Neuronal stem cell (in vitro differentiated cells): Measurements from ENCODE around the gene ORAI2.
A peak's percentile ranks its signal among the peaks of the same experiment; 100 is the strongest.

ENCODE experiments used
- DNase-seq: peaks from one replicate; pipeline ENCODE4 v3.0.0-alpha.2; 2013; ENCODE audit warnings: low spot score
- H2AFZ ChIP-seq: one replicate; pipeline ENCODE4 v1.6.1; 2013; ENCODE audit warnings: mild to moderate bottlenecking, low read length, inconsistent platforms
- H2AK5ac ChIP-seq: 2 replicates; pipeline ENCODE4 v1.6.1; 2013; ENCODE audit warnings: low read depth, mild to moderate bottlenecking, inconsistent platforms, low read length, moderate library complexity, mixed read lengths
- H2BK120ac ChIP-seq: 2 replicates; pipeline ENCODE4 v1.6.1; 2013; ENCODE audit warnings: low read depth, mild to moderate bottlenecking, inconsistent platforms, low read length, moderate library complexity, mixed read lengths
- H2BK12ac ChIP-seq: one replicate; pipeline ENCODE4 v1.6.1; 2013; ENCODE audit warnings: low read length, inconsistent platforms
- H2BK15ac ChIP-seq: 2 replicates; pipeline ENCODE4 v1.6.1; 2013; ENCODE audit warnings: mild to moderate bottlenecking, low read length, inconsistent platforms, mixed read lengths
- H2BK5ac ChIP-seq: one replicate; pipeline ENCODE4 v1.6.1; 2013; ENCODE audit warnings: inconsistent platforms, mild to moderate bottlenecking, low read length, moderate library complexity
- H3K14ac ChIP-seq: one replicate; pipeline ENCODE4 v1.6.1; 2013; ENCODE audit warnings: low read length, inconsistent platforms
- H3K18ac ChIP-seq: 2 replicates; pipeline ENCODE4 v1.6.1; 2013; ENCODE audit warnings: low read length, inconsistent platforms
- H3K23ac ChIP-seq: 2 replicates; pipeline ENCODE4 v1.6.1; 2013; ENCODE audit warnings: low read depth, mild to moderate bottlenecking, mixed read lengths, low read length, inconsistent platforms; ENCODE audit not compliant: poor library complexity
- H3K27ac ChIP-seq: replicated peaks from 3 replicates; pipeline ENCODE4 v1.5.1; 2013; ENCODE audit warnings: low read length, inconsistent platforms
- H3K27me3 ChIP-seq, 3 experiments: 2 replicates each; pipeline ENCODE4 v1.6.1; 2013; ENCODE audit warnings: low read length in 3 of 3, mild to moderate bottlenecking in 2 of 3, inconsistent platforms in 1 of 3, low read depth in 1 of 3, mixed read lengths in 1 of 3, moderate library complexity in 1 of 3; ENCODE audit not compliant: control insufficient read depth in 3 of 3, insufficient read depth in 3 of 3
- H3K36me3 ChIP-seq, 2 donors: replicated peaks in 1 of 2; 2 replicates each; pipeline ENCODE4 v1.6.1; 2013; ENCODE audit warnings: low read length in 2 of 2; ENCODE audit not compliant: control insufficient read depth in 2 of 2, insufficient read depth in 2 of 2
- H3K4ac ChIP-seq: 2 replicates; pipeline ENCODE4 v1.6.1; 2013; ENCODE audit warnings: inconsistent platforms, mild to moderate bottlenecking, low read length, moderate library complexity
- H3K4me1 ChIP-seq, 2 donors: 1 replicate in 1 of 2; 2 replicates in 1 of 2; pipeline ENCODE4 v1.6.1; 2013; ENCODE audit warnings: low read length in 2 of 2, low read depth in 1 of 2; ENCODE audit not compliant: control insufficient read depth in 2 of 2, insufficient read depth in 1 of 2
- H3K4me2 ChIP-seq: one replicate; pipeline ENCODE4 v1.6.1; 2013; ENCODE audit warnings: mild to moderate bottlenecking, low read length, inconsistent platforms; ENCODE audit not compliant: insufficient read depth, poor library complexity, severe bottlenecking
- H3K4me3 ChIP-seq, 2 donors: 2 replicates each; pipeline ENCODE4 v1.5.1; 2013; ENCODE audit warnings: low read length in 2 of 2, mild to moderate bottlenecking in 2 of 2, inconsistent platforms in 1 of 2, moderate library complexity in 1 of 2
- H3K79me1 ChIP-seq: one replicate; pipeline ENCODE4 v1.6.1; 2013; ENCODE audit warnings: low read depth, mild to moderate bottlenecking, inconsistent platforms, low read length, moderate library complexity
- H3K9ac ChIP-seq: one replicate; pipeline ENCODE4 v1.6.1; 2013; ENCODE audit warnings: mild to moderate bottlenecking, low read depth, low read length, inconsistent platforms; ENCODE audit not compliant: poor library complexity
- H3K9me3 ChIP-seq, 2 donors: replicated peaks in 1 of 2; 2 replicates each; pipeline versions ENCODE3 to v1.6.1; 2013; ENCODE audit warnings: low read length in 2 of 2, mild to moderate bottlenecking in 2 of 2, inconsistent platforms in 1 of 2, low read depth in 1 of 2, mixed read lengths in 1 of 2, moderate library complexity in 1 of 2; ENCODE audit not compliant: control insufficient read depth in 2 of 2, insufficient read depth in 1 of 2
- H4K8ac ChIP-seq: one replicate; pipeline ENCODE4 v1.6.1; 2013; ENCODE audit warnings: low read depth, mild to moderate bottlenecking, inconsistent platforms, low read length, moderate library complexity
- H4K91ac ChIP-seq: one replicate; pipeline ENCODE4 v1.6.1; 2013; ENCODE audit warnings: low read length, low read depth, mild to moderate bottlenecking, inconsistent platforms; ENCODE audit not compliant: poor library complexity
- WGBS, 2 donors: extraction: QIAGEN DNeasy Blood & Tissue Kit; methylation state at CpG; one replicate each; pipeline ENCODE4 v1.1.7; 2013; ENCODE audit warnings: missing lambda C conversion rate in 2 of 2, mixed read lengths in 1 of 2; ENCODE audit not compliant: insufficient read length in 2 of 2, insufficient replicate concordance in 1 of 2; ENCODE audit errors: extremely low coverage in 2 of 2; 5-methylcytosine and 5-hydroxymethylcytosine counted together

Gene ORAI2

GRCh38 chr7:102409340-102409739 is 24.0 kb upstream of the ORAI2 start:
- Histone ChIP-seq H3K18ac (no peak overlapping the region), H2BK5ac (no peak overlapping the region), H3K9ac (no peak overlapping the region), H2BK12ac (no peak overlapping the region), H3K27me3 (no peaks in the 10 kb centered on the region), H3K23ac (no peak overlapping the region), H3K4me3 (no peak overlapping the region), H3K4me1 (no peaks in the 10 kb centered on the region), H4K8ac (no peak overlapping the region), H2AFZ (no peak overlapping the region), H3K4ac (no peak overlapping the region), H3K14ac (no peak overlapping the region), H3K9me3 (peaks cover 10 to 24% of the 10 kb centered on the region in 2 donors), H3K4me2 (no peak overlapping the region), H2BK15ac (no peak overlapping the region), H2BK120ac (no peak overlapping the region), H3K36me3 (peaks cover 52 to 99% of the 10 kb centered on the region in 2 donors), H3K79me1 (peaks cover 5% of the 10 kb centered on the region), H4K91ac (no peak overlapping the region), H2AK5ac (no peak overlapping the region), H3K27ac (no peak overlapping the region)
- no peak for DNase-seq
- WGBS, 2 donors, result no CpG with 5 or more reads among the region's 4 CpGs

DNA sequence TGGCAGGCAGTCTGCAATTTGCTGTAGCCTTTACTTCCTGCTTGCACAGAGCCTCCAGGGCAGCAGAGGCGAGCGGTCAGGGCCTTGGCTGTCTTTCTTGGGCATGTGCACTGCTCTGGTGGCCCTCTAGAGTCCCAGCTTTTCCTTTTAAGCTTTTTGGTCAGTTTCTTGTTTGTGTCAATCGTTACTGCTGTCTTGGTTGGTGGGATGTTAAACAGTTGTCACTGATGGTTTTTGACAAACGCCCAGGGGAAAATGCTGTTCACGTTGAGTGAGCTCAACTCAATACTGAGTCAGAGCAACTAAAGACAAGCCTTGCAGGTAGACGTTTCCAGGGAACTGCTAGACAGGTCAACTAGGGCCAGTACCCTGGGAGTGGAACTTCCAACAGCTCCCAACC is 23.3 kb upstream of the ORAI2 start:
- WGBS, 2 donors, result no CpG with 5 or more reads among the region's 6 CpGs
- Histone ChIP-seq H3K36me3 (peaks cover 53 to 100% of the 10 kb centered on the region in 2 donors), H3K27me3 (no peaks in the 10 kb centered on the region), H3K18ac (no peak overlapping the region), H3K4me1 (no peaks in the 10 kb centered on the region), H3K4ac (no peak overlapping the region), H3K9me3 (peaks cover 10 to 24% of the 10 kb centered on the region in 2 donors), H4K91ac (no peak overlapping the region), H3K14ac (no peak overlapping the region), H3K27ac (no peak overlapping the region), H3K79me1 (peaks cover 5% of the 10 kb centered on the region), H2AFZ (no peak overlapping the region), H2BK15ac (no peak overlapping the region), H3K4me2 (no peak overlapping the region), H3K9ac (peak overlapping the region; percentile 15), H2BK120ac (no peak overlapping the region), H4K8ac (no peak overlapping the region), H2BK5ac (no peak overlapping the region), H3K4me3 (no peak overlapping the region), H3K23ac (no peak overlapping the region), H2AK5ac (no peak overlapping the region), H2BK12ac (no peak overlapping the region)
- no peak for DNase-seq

DNA sequence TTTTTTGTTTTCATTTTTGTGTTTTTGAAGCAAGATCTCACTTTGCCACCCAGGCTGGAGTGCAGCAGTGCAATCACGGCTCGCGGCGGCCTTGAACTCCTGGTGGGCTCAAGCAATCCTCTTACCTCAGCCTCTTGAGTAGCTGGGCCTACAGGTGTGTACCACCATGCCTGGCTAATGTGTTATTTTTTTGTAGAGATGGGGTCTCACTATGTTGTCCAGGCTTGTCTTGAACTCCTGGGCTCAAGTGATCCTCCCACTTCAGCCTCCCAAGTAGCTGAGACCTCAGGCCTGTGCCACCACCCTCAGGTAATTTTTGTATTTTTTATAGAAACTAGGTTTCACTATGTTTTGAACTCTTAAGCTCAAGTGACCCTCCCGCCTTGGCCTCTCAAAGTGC is 22.5 kb upstream of the ORAI2 start:
- Histone ChIP-seq H3K4me1 (no peaks in the 10 kb centered on the region), H3K14ac (no peak overlapping the region), H2AK5ac (no peak overlapping the region), H3K18ac (no peak overlapping the region), H3K23ac (no peak overlapping the region), H3K4me2 (no peak overlapping the region), H3K4me3 (no peak overlapping the region), H3K36me3 (peaks cover 51 to 100% of the 10 kb centered on the region in 2 donors), H2BK15ac (no peak overlapping the region), H3K27me3 (no peaks in the 10 kb centered on the region), H3K79me1 (peaks cover 7% of the 10 kb centered on the region), H3K9me3 (peaks cover 10 to 24% of the 10 kb centered on the region in 2 donors), H3K9ac (no peak overlapping the region), H2BK12ac (no peak overlapping the region), H3K4ac (no peak overlapping the region), H4K8ac (no peak overlapping the region), H2BK5ac (no peak overlapping the region), H4K91ac (no peak overlapping the region), H2BK120ac (no peak overlapping the region), H2AFZ (no peak overlapping the region), H3K27ac (no peak overlapping the region)
- DNase-seq, result no peak
- WGBS, 2 donors, result no CpG with 5 or more reads among the region's 5 CpGs

GRCh38 chr7:102412548-102412947 is 20.8 kb upstream of the ORAI2 start:
- Histone ChIP-seq H2AK5ac (no peak overlapping the region), H3K79me1 (peaks cover 7% of the 10 kb centered on the region), H3K18ac (no peak overlapping the region), H3K4ac (no peak overlapping the region), H2BK15ac (no peak overlapping the region), H3K14ac (no peak overlapping the region), H2BK12ac (no peak overlapping the region), H3K36me3 (peaks cover 45 to 98% of the 10 kb centered on the region in 2 donors), H3K27ac (no peak overlapping the region), H3K4me3 (no peak overlapping the region), H2AFZ (no peak overlapping the region), H3K9me3 (peaks cover 10 to 24% of the 10 kb centered on the region in 2 donors), H3K23ac (no peak overlapping the region), H2BK120ac (no peak overlapping the region), H4K8ac (no peak overlapping the region), H3K4me1 (no peaks in the 10 kb centered on the region), H4K91ac (no peak overlapping the region), H3K9ac (no peak overlapping the region), H2BK5ac (no peak overlapping the region), H3K27me3 (no peaks in the 10 kb centered on the region), H3K4me2 (no peak overlapping the region)
- DNase-seq, result no peak
- WGBS, 2 donors, result no CpG with 5 or more reads among the region's 6 CpGs
